Right kidney (tissue), 1 donor: Measurements from ENCODE around the gene SLC39A10.

Source experiments
- DNase-seq: peaks from one replicate; pipeline ENCODE4 v3.0.0-alpha.2; 2016

SLC39A10 gene

DNA sequence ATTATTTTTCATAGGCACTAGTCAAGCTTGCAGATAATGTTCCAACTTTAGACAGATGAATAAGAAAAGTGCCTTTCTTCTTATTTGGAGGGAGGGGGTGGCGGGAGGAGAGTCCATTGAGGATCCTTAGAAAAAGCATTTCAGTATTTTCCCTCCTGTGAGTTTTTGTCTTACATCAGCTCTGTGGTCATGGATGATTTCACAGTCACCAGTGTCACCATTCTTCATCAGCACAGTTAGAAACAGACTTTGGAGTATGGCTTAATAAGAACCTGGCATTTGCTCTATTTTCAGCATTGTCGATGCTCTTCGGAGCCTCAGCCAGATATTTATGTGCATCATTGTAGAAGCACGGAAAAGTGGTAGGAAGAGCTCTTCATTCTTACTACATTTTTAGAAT, 70.1 kb downstream of the SLC39A10 start:
- DNase-seq = no peak

DNA sequence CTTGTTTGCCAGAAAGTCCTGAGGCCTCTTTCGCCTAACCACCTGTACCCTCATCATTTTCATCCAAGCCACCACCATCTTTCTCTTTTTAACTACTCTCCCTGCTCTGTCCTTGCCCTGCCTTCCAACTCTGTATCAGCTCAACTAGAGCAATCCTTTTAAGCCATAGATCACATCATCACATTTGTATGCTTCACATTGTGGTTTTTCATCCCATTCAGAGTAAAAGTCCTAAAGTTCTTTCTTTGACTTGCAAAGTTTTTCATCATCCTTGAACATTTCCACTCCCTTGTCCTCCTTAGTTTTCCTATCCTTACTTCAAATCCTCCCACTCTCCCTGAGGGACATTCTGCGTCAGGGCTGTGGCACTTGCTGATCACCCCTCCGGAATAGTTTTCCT, 73.9 kb downstream of the SLC39A10 start:
- DNase-seq = no peak

DNA sequence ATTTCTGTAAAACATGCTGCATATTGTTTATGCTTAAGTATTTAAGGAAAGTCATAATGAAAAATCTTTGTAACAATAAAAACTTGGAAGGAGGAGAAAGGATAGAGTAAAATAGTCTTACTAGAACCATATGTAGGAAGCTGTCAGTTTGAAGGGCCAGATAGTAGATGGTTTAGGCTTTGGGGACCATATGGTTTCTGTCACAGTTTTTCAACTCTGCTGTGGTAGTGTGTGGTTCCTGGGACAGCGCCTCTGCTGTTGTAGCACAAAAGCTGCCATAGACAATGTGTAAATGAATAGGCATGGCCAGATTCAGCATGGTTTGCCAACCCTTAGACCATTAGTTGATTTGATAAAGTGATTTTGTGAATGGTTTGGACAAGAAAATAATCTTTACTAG, 75.5 kb downstream of the SLC39A10 start:
- no peak for DNase-seq

DNA sequence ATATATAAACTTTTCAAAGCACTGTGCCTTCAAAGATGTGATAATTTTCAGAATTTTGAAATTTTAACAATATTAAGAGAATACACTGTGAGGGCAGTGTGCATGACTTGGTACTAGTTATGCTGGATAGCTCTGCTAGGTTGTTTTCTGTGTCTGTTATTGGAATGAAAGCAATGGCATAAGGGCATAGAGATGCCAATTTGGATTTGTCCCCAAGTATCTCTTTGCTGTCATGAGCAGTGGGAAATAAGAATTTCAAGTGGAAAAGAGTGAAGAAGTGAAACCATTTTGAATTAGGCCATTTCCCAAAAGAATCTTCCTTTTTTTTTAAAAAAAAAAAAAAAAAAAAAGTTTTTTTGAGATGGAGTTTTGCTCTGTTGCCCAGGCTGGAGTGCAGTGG, 76.8 kb downstream of the SLC39A10 start:
- no peak for DNase-seq

DNA sequence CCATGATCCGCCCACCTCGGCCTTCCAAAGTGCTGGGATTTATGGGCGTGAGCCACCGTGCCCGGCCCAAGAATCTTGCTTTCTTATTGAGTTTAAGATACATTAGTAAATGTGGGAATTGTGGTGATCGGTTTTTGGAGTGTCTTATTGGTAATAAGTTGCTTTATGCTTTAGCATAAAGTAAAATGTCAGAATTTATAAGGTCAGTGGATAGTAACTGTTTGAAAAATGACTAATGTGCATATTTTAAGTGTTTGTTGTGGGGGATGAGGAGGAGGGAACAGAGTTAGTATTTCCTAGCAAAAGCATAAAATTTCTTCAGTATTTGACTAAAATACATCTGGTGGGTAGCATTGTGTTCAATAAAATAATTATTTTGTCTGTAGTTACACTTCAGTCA, 77.4 kb downstream of the SLC39A10 start:
- no peak for DNase-seq

DNA sequence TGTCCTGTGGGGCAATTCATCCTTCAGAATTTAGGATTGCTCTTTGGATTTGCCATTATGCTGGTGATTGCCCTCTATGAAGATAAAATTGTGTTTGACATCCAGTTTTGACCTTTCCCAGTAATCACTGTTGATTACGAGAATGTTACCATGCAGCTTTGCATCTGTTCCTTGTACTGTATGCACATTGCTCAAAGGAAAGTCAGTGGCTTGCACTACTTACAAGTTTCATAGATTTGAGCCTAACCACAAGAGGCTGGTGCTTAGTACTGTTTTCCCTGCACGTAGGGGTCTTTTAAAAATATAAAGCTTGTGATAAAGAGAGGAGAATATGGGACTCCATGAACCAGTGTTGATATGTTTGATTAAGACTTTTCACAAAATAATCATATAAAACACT, 77.9 kb downstream of the SLC39A10 start:
- no peak for DNase-seq

DNA sequence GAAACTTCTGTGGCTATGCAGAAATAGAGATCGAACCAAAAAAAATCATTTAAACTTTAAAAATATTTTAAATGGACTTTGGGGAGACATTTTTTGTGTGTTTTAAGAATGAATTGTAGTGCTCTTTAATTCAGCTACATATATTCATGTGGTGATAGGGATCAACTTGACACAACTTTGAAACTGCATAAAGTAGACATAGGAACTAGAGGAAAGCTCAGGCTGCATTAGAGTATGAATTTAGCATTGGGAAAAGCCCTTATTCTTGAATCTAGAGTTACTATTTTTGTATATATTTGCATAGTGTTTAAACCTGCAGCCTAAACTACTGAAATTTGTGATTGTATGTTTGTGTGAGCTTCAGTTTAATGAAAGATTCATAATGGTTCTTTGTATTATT, 78.3 kb downstream of the SLC39A10 start:
- no peak for DNase-seq

DNA sequence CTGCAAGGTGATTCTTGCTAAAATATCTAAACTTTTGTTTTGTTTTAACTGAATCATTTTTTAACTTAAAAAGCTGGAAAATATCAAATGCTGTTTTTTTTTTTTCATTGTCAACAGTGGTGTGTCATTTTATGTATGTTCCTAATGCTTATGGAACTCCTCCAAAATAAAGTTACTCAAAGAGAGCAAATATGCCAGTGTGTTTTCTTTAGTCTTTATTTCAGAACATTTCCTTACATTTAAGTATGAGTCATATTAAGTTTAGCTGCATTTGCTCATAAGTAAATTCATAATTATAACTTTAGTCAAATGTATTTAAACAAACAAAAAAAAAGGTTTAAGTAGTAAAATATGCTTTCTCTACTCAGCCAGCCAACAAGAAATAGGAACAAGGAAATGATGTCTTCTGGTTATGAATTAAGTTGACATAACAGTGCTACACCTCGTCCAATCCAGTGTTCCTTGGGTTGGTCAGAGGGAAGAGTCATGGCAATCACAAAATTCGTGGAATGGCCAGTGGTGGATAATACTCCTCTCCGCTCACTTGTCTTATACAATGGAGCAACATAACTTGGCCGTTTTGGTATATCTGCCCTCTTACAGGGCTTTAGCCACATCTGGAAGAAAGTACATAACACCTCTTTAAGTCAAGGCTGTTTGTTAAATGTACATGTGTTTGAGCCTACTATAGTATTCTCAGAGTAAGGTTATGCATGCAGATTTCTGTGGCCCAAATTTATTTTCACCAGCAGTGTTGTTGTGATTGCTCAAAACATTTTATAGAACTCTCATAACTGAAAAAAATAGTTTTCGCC, 80.7 kb downstream of the SLC39A10 start:
- DNase-seq = no peak

DNA sequence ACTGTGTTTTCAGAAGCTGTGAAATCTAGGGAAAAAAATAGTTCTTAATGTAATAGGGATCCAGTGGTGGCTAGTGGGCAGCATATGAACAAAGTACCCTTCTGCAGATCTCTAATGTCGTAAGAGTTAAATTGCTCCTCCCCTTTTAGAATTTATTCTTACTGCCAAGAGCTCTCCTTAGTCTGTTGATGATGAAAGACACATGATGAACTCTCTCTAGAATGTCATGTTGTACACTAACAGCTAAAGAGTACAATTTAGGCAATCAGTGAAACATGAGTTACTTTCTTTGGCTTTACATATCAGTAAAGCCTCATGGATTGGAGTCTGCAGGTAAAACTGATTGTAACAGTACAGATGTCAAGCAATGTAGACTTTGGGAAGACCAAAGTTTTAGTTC, 84.2 kb downstream of the SLC39A10 start:
- no peak for DNase-seq

DNA sequence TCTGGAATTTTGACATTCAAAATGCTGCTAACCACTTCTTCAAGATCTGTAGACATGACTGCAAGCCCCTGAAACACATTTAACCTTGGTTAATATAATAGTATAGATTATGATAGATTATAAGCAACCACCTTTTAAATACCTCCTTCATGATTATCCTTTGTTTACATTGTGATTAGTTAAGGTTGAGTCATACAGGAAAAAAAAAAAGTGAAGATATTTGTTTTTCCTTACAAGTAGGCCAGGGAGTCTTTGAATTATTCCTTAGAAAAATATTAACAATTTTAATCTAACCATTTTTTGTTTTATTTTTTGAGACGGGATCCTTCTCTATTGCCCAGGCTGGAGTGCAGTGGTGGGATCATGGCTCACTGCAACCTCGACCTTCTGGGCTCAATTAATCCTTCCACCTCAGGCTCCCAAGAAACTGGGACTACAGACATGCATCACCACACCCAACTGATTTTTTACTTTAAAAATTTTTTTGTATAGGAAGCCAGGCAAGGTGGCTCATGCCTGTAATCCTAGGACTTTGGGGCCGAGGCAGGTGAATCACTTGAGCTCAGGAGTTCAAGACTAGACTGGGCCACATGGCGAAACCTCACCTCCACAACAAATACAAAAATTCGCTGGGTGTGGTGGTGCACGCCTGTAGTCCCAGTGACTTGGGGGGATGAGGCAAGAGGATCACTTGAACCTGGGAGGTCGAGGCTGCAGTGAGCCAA, 99.4 kb downstream of the SLC39A10 start:
- DNase-seq = no peak

DNA sequence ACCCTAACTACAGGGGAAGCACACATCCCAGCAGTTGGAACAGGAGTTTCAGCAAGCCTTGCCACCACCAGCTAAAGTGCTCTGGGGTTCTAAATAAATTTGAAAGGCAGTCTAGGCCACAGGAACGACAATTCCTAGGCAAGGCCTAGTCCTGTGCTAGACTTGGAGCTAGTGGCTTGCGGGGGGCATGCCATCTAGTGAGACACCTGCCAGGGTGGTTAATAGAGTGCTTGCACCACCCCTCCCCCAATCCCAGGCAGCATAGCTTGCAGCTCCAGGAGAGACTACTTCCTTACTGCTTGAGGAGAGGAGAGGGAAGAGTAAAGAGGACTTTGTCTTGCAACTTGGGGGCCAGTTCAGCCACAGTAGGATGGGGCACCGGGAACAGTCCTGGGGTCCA, 101.8 kb downstream of the SLC39A10 start:
- DNase-seq = no peak

DNA sequence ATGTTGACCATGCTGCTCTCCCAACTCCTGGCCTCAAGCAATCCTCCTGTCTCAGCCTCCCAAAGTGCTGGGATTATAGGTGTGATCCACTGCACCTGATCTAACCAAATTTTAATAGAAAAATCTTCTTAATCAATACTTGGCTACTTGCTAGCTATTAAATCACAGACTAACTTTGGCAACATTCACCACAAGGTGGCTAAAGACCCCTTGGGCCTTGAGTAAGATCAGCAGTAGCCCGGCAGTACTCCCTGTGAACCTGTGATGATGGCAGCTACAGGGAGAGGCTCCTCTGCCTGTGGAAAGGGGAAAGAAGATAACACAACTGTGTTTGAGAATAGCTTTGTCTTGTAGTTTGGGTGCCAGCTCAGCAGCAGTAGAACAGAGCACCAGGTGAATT, 102.9 kb downstream of the SLC39A10 start:
- DNase-seq = no peak

DNA sequence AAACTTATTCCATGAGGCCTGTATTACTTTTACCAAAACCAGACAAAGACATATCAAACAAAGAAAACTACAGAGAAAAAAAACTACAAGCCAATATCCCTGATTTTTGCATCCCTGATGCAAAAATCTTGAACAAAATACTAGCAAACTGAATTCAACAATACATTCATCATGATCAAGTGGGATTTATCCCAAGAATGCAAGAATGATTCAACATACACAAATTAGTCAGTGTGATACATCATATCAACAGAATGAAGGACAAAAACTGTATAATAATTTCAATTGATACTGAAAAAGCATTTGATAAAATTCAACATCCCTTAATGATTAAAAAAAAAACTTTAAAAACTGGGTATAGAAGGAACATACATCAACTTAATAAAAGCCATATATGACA, 106.8 kb downstream of the SLC39A10 start:
- no peak for DNase-seq

DNA sequence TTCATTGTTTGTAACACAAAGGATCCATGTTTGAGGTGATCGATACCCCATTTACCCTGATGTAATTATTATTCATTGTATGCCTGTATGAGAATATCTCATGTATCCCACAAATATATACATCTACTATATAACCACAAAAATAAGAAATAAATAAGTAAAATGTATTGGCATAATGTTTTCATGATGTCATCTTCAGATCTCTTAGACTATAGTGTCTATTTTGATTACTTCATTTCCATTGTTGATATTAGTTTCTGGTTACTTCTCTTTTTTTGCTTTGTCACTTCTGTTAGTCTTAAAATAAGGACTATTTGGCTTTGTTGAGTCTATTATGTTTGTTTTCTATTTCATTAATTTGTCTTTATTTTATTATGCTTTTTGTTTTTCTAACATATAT, 109.7 kb downstream of the SLC39A10 start:
- no peak for DNase-seq

DNA sequence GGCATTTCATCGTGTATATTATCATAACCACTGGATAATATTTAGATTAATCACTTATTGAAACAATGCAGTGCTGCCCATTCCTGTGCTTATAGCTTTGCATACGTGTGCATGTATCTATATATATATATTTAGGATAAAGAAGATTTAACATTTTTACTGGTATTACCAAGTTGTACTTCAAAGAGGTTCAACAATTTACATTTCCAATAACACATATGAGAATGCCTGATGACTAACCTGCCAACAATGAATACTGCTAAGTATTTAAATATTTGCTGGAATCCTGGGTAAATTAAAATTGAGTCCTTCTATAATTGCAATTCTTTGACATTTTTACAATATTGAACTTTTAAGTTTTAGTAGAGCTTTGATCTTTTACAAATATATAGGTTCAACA, 111.4 kb downstream of the SLC39A10 start:
- no peak for DNase-seq

DNA sequence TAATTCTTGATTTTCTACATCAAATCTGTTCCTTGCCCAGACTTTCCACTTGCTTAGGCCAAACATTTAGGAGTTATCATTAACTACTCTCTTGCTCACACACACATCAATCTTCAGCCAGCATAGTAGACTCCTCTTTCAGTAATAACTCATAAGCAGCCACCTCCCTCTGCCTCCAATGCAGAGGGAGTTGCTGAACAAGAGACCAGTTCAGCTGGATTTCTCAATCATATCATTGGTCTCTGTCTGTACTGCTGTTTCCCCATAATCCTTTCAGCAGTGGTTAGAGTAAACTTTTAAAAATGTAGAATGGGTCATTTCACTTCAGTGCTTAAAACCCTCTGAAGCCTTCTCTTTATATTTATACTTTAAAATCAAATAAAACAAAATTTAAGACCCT, 112.9 kb downstream of the SLC39A10 start:
- DNase-seq = no peak

DNA sequence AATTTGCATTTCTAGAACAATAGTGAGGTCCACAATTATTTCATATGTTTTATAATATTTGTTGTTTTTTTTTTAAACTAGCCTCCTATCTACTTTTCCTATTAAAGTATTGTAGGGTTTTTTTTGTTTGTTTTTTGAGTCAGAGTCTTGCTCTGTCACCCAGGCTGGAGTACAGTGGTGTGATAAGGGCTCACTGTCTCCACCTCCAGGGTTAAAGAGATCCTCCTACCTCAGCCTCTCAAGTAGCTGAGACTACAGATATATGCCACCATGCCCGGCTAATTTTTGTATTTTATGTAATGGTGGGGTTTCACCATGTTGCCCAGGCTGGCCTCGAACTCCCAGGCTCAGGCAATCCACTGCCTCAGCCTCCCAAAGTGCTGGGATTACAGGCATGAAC, 122.5 kb downstream of the SLC39A10 start:
- DNase-seq = no peak

DNA sequence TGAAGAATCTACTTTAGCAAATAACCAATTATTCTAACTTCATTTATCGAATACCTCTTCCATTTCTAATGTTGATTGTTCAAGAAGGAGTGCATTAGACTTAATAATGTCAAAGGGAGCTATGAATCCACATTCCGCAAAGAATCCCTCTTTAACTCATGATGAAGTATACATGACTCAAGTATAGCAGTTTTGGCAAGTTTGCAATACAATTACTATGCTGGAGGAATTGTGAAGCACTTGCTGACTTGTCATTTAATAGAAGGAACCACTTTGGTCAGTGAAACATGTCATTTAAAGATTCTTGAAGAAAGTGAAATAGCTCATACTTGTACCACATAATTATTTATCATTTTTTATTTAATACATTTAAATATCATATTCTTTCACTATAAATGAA, 125.1 kb downstream of the SLC39A10 start:
- DNase-seq = no peak
